Glutamatergic neuron (in vitro differentiated cells): ENCODE measurements around the gene VPS35L. TPM values are rescaled to one million over a fixed set of nuclear protein-coding genes. Genes with fewer than 3 reads are reported as not detected.

ENCODE experiments used
- DNase-seq: peaks from one replicate; pipeline ENCODE4 v3.0.0; 2022
- H3K27ac Mint-ChIP-seq: one replicate; pipeline ENCODE4 v1.8.0; 2020; ENCODE audit warnings: mild to moderate bottlenecking, mixed read lengths, inconsistent platforms; ENCODE audit not compliant: unreplicated experiment
- H3K27me3 Mint-ChIP-seq: one replicate; pipeline ENCODE4 v1.8.0; 2020; ENCODE audit warnings: mild to moderate bottlenecking, moderate library complexity, mixed read lengths, inconsistent platforms; ENCODE audit not compliant: unreplicated experiment
- H3K36me3 Mint-ChIP-seq: one replicate; pipeline ENCODE4 v1.8.0; 2020; ENCODE audit warnings: mild to moderate bottlenecking, mixed read lengths, inconsistent platforms; ENCODE audit not compliant: unreplicated experiment
- H3K4me1 Mint-ChIP-seq: one replicate; pipeline ENCODE4 v1.8.0; 2020; ENCODE audit warnings: mild to moderate bottlenecking, low read depth, mixed read lengths, inconsistent platforms; ENCODE audit not compliant: unreplicated experiment
- H3K4me3 Mint-ChIP-seq: one replicate; pipeline ENCODE4 v1.8.0; 2020; ENCODE audit warnings: mild to moderate bottlenecking, mixed read lengths, inconsistent platforms; ENCODE audit not compliant: unreplicated experiment
- H3K9me3 Mint-ChIP-seq: one replicate; pipeline ENCODE4 v1.8.0; 2020; ENCODE audit warnings: mild to moderate bottlenecking, moderate library complexity, mixed read lengths, inconsistent platforms; ENCODE audit not compliant: unreplicated experiment
- total RNA-seq: library from RNA; stranded (reverse); fragmentation: NEBNext Ultra II Directional; extraction: Animal tissue kit (Norgen Biotek cat#: 25700); gene quantifications from one replicate; pipeline ENCODE4 v1.2.1, GENCODE V29; 2021; ENCODE audit not compliant: unreplicated experiment
- TF ChIP-seq, protein P1 (sequence below): fragments of 200-600 bp; sonication (generic); IDR thresholded peaks from one replicate; pipeline ENCODE4 v1.5.0; 2021; ENCODE audit not compliant: partially characterized antibody, unreplicated experiment

Gene VPS35L
- total RNA-seq, 1 donor from 2014 or later, result 57.1 TPM

DNA sequence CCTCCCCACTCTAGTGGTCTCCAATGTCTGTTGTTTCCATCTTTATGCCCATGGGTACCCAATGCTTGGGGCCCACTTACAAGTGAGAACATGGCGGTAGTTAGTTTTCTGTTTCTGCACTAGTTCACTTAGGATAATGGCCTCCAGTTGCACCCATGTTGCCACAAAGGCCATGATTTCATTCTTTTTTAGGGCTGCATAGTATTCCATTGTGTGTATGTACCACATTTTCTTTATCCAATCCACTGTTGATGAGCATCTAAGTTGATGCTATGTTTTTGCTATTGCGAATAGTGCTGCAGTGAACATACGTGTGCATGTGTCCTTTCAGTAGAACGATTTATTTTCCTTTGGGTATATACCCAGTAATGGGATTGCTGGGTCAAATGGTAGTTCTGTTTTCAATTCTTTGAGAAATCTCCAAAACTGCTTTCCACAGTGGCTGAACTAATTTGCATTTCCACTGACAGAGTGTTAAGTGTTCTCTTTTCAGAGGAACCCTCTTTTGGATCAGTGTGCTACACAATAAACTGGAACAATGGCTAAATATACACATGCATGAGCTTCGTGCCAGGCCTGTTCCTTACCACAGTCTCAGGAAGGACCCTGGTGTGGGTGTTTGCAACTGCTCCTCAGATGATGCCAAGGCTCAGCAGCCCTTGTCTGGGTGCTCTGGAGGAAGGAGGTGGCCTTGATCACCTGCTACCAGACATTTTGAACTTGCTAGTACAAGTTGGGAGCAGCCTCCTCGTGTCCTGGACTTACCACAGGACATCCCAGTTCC is 128.1 kb downstream of the VPS35L start:
- DNase-seq, result no peak
- no peaks in the 10 kb centered on the region for H3K4me1 Mint-ChIP-seq
- peaks cover 13% of the 10 kb centered on the region for H3K36me3 Mint-ChIP-seq
- TF ChIP-seq, protein P1, sequence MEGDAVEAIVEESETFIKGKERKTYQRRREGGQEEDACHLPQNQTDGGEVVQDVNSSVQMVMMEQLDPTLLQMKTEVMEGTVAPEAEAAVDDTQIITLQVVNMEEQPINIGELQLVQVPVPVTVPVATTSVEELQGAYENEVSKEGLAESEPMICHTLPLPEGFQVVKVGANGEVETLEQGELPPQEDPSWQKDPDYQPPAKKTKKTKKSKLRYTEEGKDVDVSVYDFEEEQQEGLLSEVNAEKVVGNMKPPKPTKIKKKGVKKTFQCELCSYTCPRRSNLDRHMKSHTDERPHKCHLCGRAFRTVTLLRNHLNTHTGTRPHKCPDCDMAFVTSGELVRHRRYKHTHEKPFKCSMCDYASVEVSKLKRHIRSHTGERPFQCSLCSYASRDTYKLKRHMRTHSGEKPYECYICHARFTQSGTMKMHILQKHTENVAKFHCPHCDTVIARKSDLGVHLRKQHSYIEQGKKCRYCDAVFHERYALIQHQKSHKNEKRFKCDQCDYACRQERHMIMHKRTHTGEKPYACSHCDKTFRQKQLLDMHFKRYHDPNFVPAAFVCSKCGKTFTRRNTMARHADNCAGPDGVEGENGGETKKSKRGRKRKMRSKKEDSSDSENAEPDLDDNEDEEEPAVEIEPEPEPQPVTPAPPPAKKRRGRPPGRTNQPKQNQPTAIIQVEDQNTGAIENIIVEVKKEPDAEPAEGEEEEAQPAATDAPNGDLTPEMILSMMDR, result no peak
- H3K4me3 Mint-ChIP-seq, result no peak overlapping the region
- H3K27ac Mint-ChIP-seq, result no peak overlapping the region
- no peaks in the 10 kb centered on the region for H3K9me3 Mint-ChIP-seq
- H3K27me3 Mint-ChIP-seq, result peaks cover 5% of the 10 kb centered on the region

DNA sequence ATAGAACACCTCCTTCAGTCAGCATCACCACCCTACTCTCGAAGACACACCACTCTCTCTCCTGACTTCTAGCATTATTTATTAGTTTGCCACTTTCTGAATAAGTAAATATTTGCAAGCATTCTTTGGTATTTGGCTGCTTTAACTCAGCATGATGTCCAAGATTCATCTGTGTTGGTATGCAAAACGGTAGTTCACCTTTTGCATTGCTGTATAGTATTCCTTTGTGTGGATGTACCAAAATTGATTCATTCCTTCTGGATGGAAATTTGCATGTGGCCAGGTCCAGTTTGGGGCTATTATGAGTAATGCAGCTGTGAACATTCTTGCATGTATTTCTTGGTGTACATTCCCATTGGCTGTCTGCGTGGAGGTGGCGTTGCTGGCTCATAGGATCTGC is 129.7 kb downstream of the VPS35L start:
- TF ChIP-seq, protein P1, result no peak
- Mint-ChIP-seq H3K27me3 (peaks cover 5% of the 10 kb centered on the region), H3K27ac (no peak overlapping the region), H3K4me1 (no peaks in the 10 kb centered on the region), H3K9me3 (no peaks in the 10 kb centered on the region), H3K4me3 (no peak overlapping the region), H3K36me3 (peaks cover 13% of the 10 kb centered on the region)
- no peak for DNase-seq

DNA sequence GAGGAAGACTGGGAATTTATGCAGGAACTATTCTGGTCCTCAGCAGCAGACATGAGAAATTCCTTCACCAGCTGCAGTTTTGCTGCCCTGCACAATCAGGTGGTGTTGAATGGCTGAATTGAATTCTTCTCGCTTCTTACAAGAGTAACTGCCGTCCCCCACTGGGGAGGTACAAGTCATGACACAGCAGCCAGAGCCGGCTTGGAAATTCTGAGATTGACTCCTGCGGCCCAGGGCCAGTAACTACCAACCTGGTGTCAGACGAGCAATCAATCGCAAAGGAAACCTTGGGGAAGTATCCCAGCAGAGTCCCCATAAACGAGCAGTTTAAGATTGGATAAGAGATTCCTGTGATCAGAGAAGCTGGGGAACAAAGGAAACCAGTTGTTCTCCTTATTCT is 131.8 kb downstream of the VPS35L start:
- Mint-ChIP-seq H3K4me1 (no peaks in the 10 kb centered on the region), H3K27me3 (peaks cover 5% of the 10 kb centered on the region), H3K9me3 (no peaks in the 10 kb centered on the region), H3K36me3 (peaks cover 13% of the 10 kb centered on the region), H3K27ac (no peak overlapping the region), H3K4me3 (no peak overlapping the region)
- no peak for DNase-seq
- TF ChIP-seq, protein P1, result no peak

DNA sequence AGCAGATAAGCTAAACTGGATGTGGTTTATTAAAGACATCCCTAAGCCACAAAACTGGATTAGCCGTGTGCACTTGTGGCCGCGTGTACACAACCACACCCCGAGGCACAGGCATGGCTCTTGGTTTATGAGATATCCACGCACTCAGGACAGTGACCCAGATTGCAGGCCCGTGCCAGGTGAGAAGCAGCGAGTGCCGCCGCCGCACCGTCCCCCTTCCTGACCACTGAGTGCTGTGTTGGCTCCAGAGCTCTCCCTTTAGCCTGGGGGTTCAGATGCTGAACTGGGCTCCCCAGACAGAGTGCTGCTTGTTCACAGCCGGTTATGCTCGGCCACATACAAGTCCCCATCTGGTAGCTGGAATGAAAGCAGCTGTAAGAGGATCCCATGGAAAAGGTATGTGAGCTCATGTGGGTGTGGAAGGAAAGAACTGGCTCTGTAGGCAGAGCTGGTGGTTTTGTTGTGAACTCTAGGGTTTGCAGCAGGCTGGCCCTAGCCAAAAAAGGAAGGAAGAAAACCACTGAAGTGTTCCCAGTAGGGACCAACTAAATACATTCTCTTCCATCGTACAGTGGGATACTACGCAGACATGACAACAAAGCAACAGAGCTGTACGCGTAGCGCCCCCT is 133.0 kb downstream of the VPS35L start:
- H3K36me3 Mint-ChIP-seq, result peaks cover 10% of the 10 kb centered on the region
- no peak overlapping the region for H3K4me3 Mint-ChIP-seq
- H3K27me3 Mint-ChIP-seq, result peaks cover 2% of the 10 kb centered on the region
- DNase-seq, result no peak
- TF ChIP-seq, protein P1, result no peak
- no peaks in the 10 kb centered on the region for H3K9me3 Mint-ChIP-seq
- no peaks in the 10 kb centered on the region for H3K4me1 Mint-ChIP-seq
- H3K27ac Mint-ChIP-seq, result no peak overlapping the region

DNA sequence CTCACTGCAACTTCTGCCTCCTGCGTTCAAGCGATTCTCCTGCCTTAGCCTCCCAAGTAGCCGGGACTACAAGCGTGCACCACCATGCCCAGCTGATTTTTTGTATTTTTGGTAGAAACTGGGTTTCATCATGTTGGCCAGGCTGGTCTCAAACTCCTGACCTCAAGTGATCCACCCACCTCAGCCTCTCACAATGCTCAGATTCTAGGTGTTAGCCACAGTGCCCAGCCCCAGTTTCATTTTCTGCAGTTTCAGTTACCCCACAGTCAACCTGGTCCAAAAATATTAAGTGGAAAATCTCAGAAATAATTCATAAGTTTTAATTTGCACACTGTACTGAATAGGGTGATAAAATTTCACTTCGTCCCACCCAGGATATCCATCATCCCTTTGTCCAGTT is 133.8 kb downstream of the VPS35L start:
- no peaks in the 10 kb centered on the region for H3K9me3 Mint-ChIP-seq
- H3K4me3 Mint-ChIP-seq, result no peak overlapping the region
- H3K27me3 Mint-ChIP-seq, result peaks cover 4% of the 10 kb centered on the region
- H3K36me3 Mint-ChIP-seq, result peaks cover 9% of the 10 kb centered on the region
- DNase-seq, result no peak
- TF ChIP-seq, protein P1, result no peak
- no peak overlapping the region for H3K27ac Mint-ChIP-seq
- H3K4me1 Mint-ChIP-seq, result no peaks in the 10 kb centered on the region
